ENCODE measurements around the gene SLC2A10. TPM values are rescaled to one million over a fixed set of nuclear protein-coding genes. Genes with fewer than 3 reads are reported as not detected.

SLC2A10 gene
- total RNA-seq, 3 donors from 2014 or later (not counting 1 experiment from before 2014, with no cell fraction given) = 0.26 to 2.2 (median 0.79) TPM

- DNase-seq = no peak
- Mint-ChIP-seq H3K36me3 (no peaks in the 10 kb centered on the region), H3K4me1 (no peaks in the 10 kb centered on the region), H3K27ac (no peak overlapping the region), H3K9me3 (no peaks in the 10 kb centered on the region), H3K27me3 (ENCODE audit: low read depth in 2 of 2) (peaks cover 11 to 15% of the 10 kb centered on the region in 2 donors), H3K4me3 (no peak overlapping the region)
- WGBS (ENCODE audit: insufficient coverage) = 63% methylated on average over 15 of the region's 15 CpGs
- intact Hi-C loops (cut with micrococcal nuclease) = no loop called here
- Histone ChIP-seq H3K4me1 (ENCODE audit: control insufficient read depth, insufficient read depth, low read length) (no peaks in the 10 kb centered on the region), H3K27ac (ENCODE audit: low read length) (no peak overlapping the region), H3K36me3 (ENCODE audit: control insufficient read depth, insufficient read depth, low read length) (no peaks in the 10 kb centered on the region), H3K4me3 (ENCODE audit: low read length) (no peak overlapping the region), H3K9me3 (ENCODE audit: control insufficient read depth, insufficient read depth, low read length) (no peaks in the 10 kb centered on the region), H3K27me3 (ENCODE audit: control insufficient read depth, insufficient read depth, low read length) (no peaks in the 10 kb centered on the region)
- no peak for ATAC-seq
- no peak for TF ChIP-seq CTCF (IDR thresholded peaks at IDR 0.05)
These were observed 75.1 kb downstream of the SLC2A10 start for GRCh38 chr20:46784436-46785127.

Other genes with a start within 250 kb of the SLC2A10 start
- gene ZNF334, start 196.1 kb upstream of the SLC2A10 start, total RNA-seq = under 1 TPM; 0.43 to 0.59 (median 0.43) TPM
- gene OCSTAMP, start 159.0 kb upstream of the SLC2A10 start, total RNA-seq = not detected
- under 1 TPM in 2 of 3 donors, not detected in 1; 0.63 TPM for gene SLC13A3, start 58.2 kb upstream of the SLC2A10 start, total RNA-seq
- 10 to 100 TPM in 1 of 3 donors, 1 to 10 TPM in 2; 5.0 to 10.4 (median 7.8) TPM for gene TP53RK, start 20.2 kb upstream of the SLC2A10 start, total RNA-seq
- under 1 TPM in 1 of 3 donors, not detected in 2; 0.30 TPM for gene EYA2, start 185.2 kb downstream of the SLC2A10 start, total RNA-seq

Measured in natural killer cell (primary cell).